SH-SY5Y (cell line): Measurements from ENCODE around the gene DYNLT4.

ENCODE experiments used
- GATA2 ChIP-seq: IDR thresholded peaks from 2 replicates; pipeline ENCODE4 v1.6.1; 2011; ENCODE audit warnings: mild to moderate bottlenecking, low read depth, low read length
- GATA3 ChIP-seq: IDR thresholded peaks from 2 replicates; pipeline ENCODE4 v1.6.1; 2011; ENCODE audit warnings: low read depth, mild to moderate bottlenecking, low read length, moderate library complexity

- TF ChIP-seq GATA2: no peak
- TF ChIP-seq GATA3: no peak
Observed at GRCh38 chr1:44819196-44819607, 12.1 kb upstream of the DYNLT4 start.
